ENCODE measurements around the gene MOB1B.
"Not testable (repeated sequence)": the region's sequence is repeated elsewhere in the genome, so short reads cannot be mapped to it uniquely, and the experiment has no call there.

Gene MOB1B

DNA sequence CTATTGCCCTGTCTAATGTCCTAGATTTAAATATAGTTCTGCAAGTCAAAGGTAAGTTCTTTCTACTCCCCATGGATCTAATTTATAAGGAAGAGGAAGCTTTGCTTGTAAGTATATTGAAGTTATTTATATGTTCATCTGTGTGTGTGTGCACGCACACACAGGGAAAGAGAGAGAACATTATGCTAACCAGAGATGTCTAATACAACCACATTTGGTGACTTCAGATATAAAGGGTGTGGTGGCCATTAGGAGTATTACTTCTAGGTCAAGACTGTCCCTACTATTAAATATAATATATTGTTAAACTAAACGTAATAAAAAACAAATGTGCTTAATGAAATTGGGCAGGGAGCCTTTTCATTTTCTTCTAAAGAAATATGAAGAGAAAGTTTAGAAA is 95.4 kb downstream of the MOB1B start:
- Histone ChIP-seq H2BK15ac (ENCODE audit: low read depth, poor library complexity, severe bottlenecking) (no peak overlapping the region), H3K18ac (ENCODE audit: low read depth in 1 of 2, low read length in 2 of 2) (no peak overlapping the region), H4K91ac (ENCODE audit: low read length) (no peak overlapping the region), H3K23ac (ENCODE audit: low read length in 2 of 2) (no peak overlapping the region), H2AK5ac (ENCODE audit: low read length, severe bottlenecking) (no peak overlapping the region), H3K4me3 (ENCODE audit: insufficient read depth in 1 of 2, low read depth in 1 of 2, low read length in 2 of 2) (no peak overlapping the region), H4K8ac (ENCODE audit: low read length) (no peak overlapping the region), H3K4ac (ENCODE audit: low read depth in 1 of 2, low read length in 2 of 2) (no peak overlapping the region), H3K4me2 (ENCODE audit: low read length, poor library complexity, severe bottlenecking) (no peak overlapping the region), H3K14ac (ENCODE audit: low read length in 2 of 2) (no peak overlapping the region), H3K36me3 (ENCODE audit: control insufficient read depth in 1 of 2, insufficient read depth in 2 of 2, low read depth in 1 of 2, low read length in 2 of 2) (peaks cover 6 to 11% of the 10 kb centered on the region in 2 experiments), H3K27me3 (ENCODE audit: control insufficient read depth in 1 of 2, insufficient read depth in 1 of 2, low read length in 2 of 2) (no peaks in the 10 kb centered on the region), H2BK120ac (ENCODE audit: low read depth, low read length) (no peak overlapping the region), H2BK5ac (ENCODE audit: low read depth, low read length, poor library complexity, severe bottlenecking) (no peak overlapping the region), H2AFZ (ENCODE audit: low read depth, low read length) (no peak overlapping the region), H3K4me1 (ENCODE audit: control insufficient read depth, insufficient read depth, low read depth, low read length) (peaks cover 3% of the 10 kb centered on the region), H2BK12ac (ENCODE audit: low read length in 2 of 2) (no peak overlapping the region), H3K27ac (ENCODE audit: low read length, poor library complexity, severe bottlenecking) (no peak overlapping the region), H3K79me1 (replicated peaks; ENCODE audit: low read length, poor library complexity, severe bottlenecking) (peaks cover 6% of the 10 kb centered on the region), H3K9ac (ENCODE audit: low read length) (no peak overlapping the region), H3K9me3 (ENCODE audit: control insufficient read depth, low read length) (no peaks in the 10 kb centered on the region)
- no CpG with 5 or more reads among the region's 2 CpGs for WGBS
- no peak for DNase-seq

DNA sequence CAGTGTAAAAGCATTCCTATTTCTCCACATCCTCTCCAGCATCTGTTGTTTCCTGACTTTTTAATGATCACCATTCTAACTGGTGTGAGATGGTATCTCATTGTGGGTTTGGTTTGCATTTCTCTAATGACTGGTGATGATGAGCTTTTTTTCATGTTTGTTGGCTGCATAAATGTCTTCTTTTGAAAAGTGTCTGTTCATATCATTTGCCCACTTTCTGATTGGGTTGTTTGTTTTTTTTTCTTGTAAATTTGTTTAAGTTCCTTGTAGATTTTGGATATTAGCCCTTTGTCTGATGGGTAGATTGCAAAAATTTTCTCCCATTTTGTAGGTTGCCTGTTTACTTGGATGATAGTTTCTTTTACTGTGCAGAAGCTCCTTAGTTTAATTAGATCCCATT is 97.5 kb downstream of the MOB1B start:
- H3K4ac ChIP-seq (ENCODE audit: low read depth in 1 of 2, low read length in 2 of 2); DNase-seq; H3K27ac ChIP-seq (ENCODE audit: low read length, poor library complexity, severe bottlenecking); H2AFZ ChIP-seq (ENCODE audit: low read depth, low read length); H3K18ac ChIP-seq (ENCODE audit: low read depth in 1 of 2, low read length in 2 of 2); H3K9ac ChIP-seq (ENCODE audit: low read length); H3K4me3 ChIP-seq (ENCODE audit: insufficient read depth in 1 of 2, low read depth in 1 of 2, low read length in 2 of 2); H2BK5ac ChIP-seq (ENCODE audit: low read depth, low read length, poor library complexity, severe bottlenecking); H4K8ac ChIP-seq (ENCODE audit: low read length); H3K23ac ChIP-seq (ENCODE audit: low read length in 2 of 2); H4K91ac ChIP-seq (ENCODE audit: low read length); H3K27me3 ChIP-seq (ENCODE audit: control insufficient read depth in 1 of 2, insufficient read depth in 1 of 2, low read length in 2 of 2); H2BK12ac ChIP-seq (ENCODE audit: low read length in 2 of 2); H2BK120ac ChIP-seq (ENCODE audit: low read depth, low read length); H3K4me1 ChIP-seq (ENCODE audit: control insufficient read depth, insufficient read depth, low read depth, low read length); H3K9me3 ChIP-seq (ENCODE audit: control insufficient read depth, low read length); H2AK5ac ChIP-seq (ENCODE audit: low read length, severe bottlenecking); H3K4me2 ChIP-seq (ENCODE audit: low read length, poor library complexity, severe bottlenecking); H2BK15ac ChIP-seq (ENCODE audit: low read depth, poor library complexity, severe bottlenecking); H3K14ac ChIP-seq (ENCODE audit: low read length in 2 of 2); H3K79me1 ChIP-seq (replicated peaks; ENCODE audit: low read length, poor library complexity, severe bottlenecking): not testable (repeated sequence)
- peaks cover 6 to 11% of the 10 kb centered on the region in 2 experiments for H3K36me3 ChIP-seq (ENCODE audit: control insufficient read depth in 1 of 2, insufficient read depth in 2 of 2, low read depth in 1 of 2, low read length in 2 of 2)

DNA sequence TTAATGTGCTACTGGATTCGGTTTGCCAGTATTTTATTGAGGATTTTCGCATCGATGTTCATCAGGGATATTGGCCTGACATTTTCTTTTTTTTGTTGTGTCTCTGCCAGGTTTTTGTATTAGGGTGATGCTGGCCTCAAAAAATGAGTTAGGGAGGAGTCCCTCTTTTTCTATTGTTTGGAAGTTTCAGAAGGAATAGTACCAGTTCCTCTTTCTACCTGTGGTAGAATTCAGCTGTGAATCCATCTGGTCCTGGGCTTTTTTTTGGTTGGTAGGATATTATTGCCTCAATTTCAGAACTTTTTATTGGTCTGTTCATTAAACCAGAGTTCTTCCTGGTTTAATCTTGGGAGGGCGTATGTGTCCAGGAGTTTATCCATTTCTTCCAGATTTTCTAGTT is 99.2 kb downstream of the MOB1B start:
- not testable (repeated sequence) for H3K27ac ChIP-seq (ENCODE audit: low read length, poor library complexity, severe bottlenecking); H3K9me3 ChIP-seq (ENCODE audit: control insufficient read depth, low read length); H3K4me1 ChIP-seq (ENCODE audit: control insufficient read depth, insufficient read depth, low read depth, low read length); H2AFZ ChIP-seq (ENCODE audit: low read depth, low read length); H2BK12ac ChIP-seq (ENCODE audit: low read length in 2 of 2); H3K14ac ChIP-seq (ENCODE audit: low read length in 2 of 2); H2AK5ac ChIP-seq (ENCODE audit: low read length, severe bottlenecking); DNase-seq; H3K23ac ChIP-seq (ENCODE audit: low read length in 2 of 2); H3K4me3 ChIP-seq (ENCODE audit: insufficient read depth in 1 of 2, low read depth in 1 of 2, low read length in 2 of 2); H2BK5ac ChIP-seq (ENCODE audit: low read depth, low read length, poor library complexity, severe bottlenecking); H2BK120ac ChIP-seq (ENCODE audit: low read depth, low read length); H3K9ac ChIP-seq (ENCODE audit: low read length); H3K4ac ChIP-seq (ENCODE audit: low read depth in 1 of 2, low read length in 2 of 2); H4K91ac ChIP-seq (ENCODE audit: low read length); H4K8ac ChIP-seq (ENCODE audit: low read length); H3K18ac ChIP-seq (ENCODE audit: low read depth in 1 of 2, low read length in 2 of 2); H3K79me1 ChIP-seq (replicated peaks; ENCODE audit: low read length, poor library complexity, severe bottlenecking); H3K27me3 ChIP-seq (ENCODE audit: control insufficient read depth in 1 of 2, insufficient read depth in 1 of 2, low read length in 2 of 2); H2BK15ac ChIP-seq (ENCODE audit: low read depth, poor library complexity, severe bottlenecking); H3K4me2 ChIP-seq (ENCODE audit: low read length, poor library complexity, severe bottlenecking)
- over 99% methylated on average over 4 of the region's 4 CpGs for WGBS
- peaks cover 6 to 11% of the 10 kb centered on the region in 2 experiments for H3K36me3 ChIP-seq (ENCODE audit: control insufficient read depth in 1 of 2, insufficient read depth in 2 of 2, low read depth in 1 of 2, low read length in 2 of 2)

DNA sequence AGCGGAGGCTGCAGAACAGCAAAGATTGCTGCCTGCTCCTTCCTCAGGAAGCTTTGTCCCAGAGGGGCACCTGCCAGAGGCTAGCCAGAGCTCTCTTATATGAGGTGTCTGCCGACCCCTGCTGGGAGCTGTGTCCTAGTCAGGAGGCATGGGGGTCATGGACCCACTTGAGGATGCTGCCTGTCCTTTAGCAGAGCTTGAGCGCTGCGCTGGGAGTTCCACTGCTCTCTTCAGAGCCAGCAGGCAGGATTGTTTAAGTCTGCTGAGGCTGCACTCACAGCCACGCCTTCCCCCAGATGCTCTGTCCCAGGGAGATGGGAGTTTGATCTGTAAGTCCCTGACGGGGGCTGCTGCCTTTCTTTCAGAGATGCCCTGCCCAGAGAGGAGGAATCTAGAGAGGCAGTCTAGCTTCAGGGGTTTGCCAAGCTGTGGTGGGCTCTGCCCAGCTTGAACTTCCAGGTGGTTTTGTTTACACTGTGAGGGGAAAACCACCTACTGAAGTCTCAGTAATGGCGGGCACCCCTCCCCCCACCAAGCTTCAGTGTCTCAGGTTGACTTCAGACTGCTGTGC is 102.2 kb downstream of the MOB1B start:
- Histone ChIP-seq H2BK5ac (ENCODE audit: low read depth, low read length, poor library complexity, severe bottlenecking) (no peak overlapping the region), H3K14ac (ENCODE audit: low read length in 2 of 2) (no peak overlapping the region), H2BK15ac (ENCODE audit: low read depth, poor library complexity, severe bottlenecking) (no peak overlapping the region), H2AK5ac (ENCODE audit: low read length, severe bottlenecking) (no peak overlapping the region), H4K8ac (ENCODE audit: low read length) (no peak overlapping the region), H3K18ac (ENCODE audit: low read depth in 1 of 2, low read length in 2 of 2) (no peak overlapping the region), H3K23ac (ENCODE audit: low read length in 2 of 2) (no peak overlapping the region), H2BK120ac (ENCODE audit: low read depth, low read length) (no peak overlapping the region), H3K79me1 (replicated peaks; ENCODE audit: low read length, poor library complexity, severe bottlenecking) (peaks cover 7% of the 10 kb centered on the region), H2AFZ (ENCODE audit: low read depth, low read length) (no peak overlapping the region), H4K91ac (ENCODE audit: low read length) (no peak overlapping the region), H3K27me3 (ENCODE audit: control insufficient read depth in 1 of 2, insufficient read depth in 1 of 2, low read length in 2 of 2) (no peaks in the 10 kb centered on the region), H3K9ac (ENCODE audit: low read length) (no peak overlapping the region), H3K4me2 (ENCODE audit: low read length, poor library complexity, severe bottlenecking) (no peak overlapping the region), H3K4me3 (ENCODE audit: insufficient read depth in 1 of 2, low read depth in 1 of 2, low read length in 2 of 2) (no peak overlapping the region), H3K4ac (ENCODE audit: low read depth in 1 of 2, low read length in 2 of 2) (no peak overlapping the region), H3K36me3 (ENCODE audit: control insufficient read depth in 1 of 2, insufficient read depth in 2 of 2, low read depth in 1 of 2, low read length in 2 of 2) (no peaks in the 10 kb centered on the region), H2BK12ac (ENCODE audit: low read length in 2 of 2) (no peak overlapping the region), H3K27ac (ENCODE audit: low read length, poor library complexity, severe bottlenecking) (no peak overlapping the region), H3K4me1 (ENCODE audit: control insufficient read depth, insufficient read depth, low read depth, low read length) (peaks cover 6% of the 10 kb centered on the region), H3K9me3 (ENCODE audit: control insufficient read depth, low read length) (no peaks in the 10 kb centered on the region)
- DNase-seq: no peak
- 79% methylated on average over 7 of the region's 7 CpGs for WGBS
